ENCODE data around the gene MED22.
"Not testable (repeated sequence)": the region's sequence is repeated elsewhere in the genome, so short reads cannot be mapped to it uniquely, and the experiment has no call there.

MED22 gene

GRCh38 chr9:133304477-133305377 lies 43.2 kb downstream of the MED22 start:
- no peak for DNase-seq

- DNase-seq, result peak; percentile 65
Observed at GRCh38 chr9:133304158-133304470, 43.8 kb downstream of the MED22 start.

GRCh38 chr9:133303266-133304157 lies 44.4 kb downstream of the MED22 start:
- no peak for DNase-seq

DNA sequence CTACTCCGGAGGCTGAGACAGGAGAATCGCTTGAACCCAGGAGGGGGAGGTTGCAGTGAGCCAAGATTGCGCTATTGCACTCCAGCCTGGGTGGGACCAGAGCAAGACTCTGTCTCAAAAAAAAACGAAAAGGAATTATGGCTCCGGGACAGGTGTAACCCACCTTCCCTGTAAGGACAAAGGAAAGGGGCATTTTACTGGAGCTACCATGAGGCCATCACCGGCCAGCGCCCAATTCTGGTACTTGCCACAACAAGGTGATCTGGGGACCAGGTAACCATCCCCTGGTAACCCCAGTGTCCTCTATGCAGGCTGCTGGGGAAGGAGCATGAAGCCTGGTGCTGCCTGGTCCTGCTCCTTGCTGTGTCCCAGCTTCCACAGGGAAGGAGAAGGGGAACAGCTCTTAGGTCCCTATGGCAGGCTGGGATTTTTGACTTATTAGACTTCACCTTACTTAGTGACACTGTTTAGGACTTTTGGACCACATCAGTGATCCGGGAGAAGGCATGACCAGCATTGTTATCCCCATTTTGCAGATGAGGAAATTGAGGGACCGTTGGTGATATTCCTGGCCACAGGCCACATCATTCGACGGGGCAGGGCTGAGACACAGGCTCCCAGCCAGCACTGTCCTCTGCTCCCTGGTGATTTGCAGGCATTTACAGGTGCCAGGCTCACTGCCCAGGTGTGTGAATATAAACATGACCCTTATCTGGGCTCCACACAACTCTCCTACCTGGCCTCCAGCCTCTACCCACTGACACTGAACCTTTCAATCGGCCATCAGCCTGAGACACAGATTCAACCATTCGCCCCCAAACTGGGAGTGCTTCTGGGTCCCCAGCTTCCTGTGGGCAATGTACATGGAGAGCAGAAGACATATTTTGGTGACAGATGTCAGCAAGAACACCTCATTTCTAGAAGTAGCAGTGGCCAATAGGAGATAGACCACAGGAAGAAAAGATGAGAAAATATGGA lies 46.4 kb downstream of the MED22 start:
- DNase-seq, result no peak

GRCh38 chr9:133299996-133300395 lies 47.9 kb downstream of the MED22 start:
- not testable (repeated sequence) for DNase-seq

- no peak for DNase-seq
Observed at GRCh38 chr9:133294257-133294656, 53.7 kb downstream of the MED22 start.

DNA sequence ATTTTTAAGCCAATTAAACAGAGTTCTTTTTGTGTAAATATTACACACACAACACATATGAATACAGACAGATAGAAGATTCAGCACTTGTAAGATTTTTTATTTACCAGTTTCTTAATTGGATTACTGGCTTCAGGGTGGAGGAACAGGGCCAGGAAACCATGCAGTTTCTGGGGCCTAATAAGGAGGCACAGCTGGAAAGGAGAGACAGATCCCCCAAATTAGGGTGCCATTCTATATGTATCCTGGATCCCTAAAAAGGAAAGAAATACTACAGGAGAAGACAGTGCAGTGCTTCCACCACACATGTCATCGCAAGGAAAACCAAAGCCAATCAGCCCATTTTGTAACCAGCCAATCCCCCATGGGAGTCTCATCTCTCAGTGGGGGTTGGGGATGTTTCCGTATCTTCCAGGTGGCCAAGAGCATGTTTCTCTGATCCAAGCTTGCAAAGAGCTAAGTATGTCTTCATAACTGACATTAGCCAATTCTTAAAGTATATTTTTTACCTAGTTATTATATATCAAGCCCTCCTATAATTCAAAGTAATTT lies 57.1 kb downstream of the MED22 start:
- DNase-seq, result no peak

Data from NCI-H2171 treated with DMSO at 0.1 percent for 48 hours (cell line).